ENCODE results near the gene EXD1. TPM values are rescaled to one million over a fixed set of nuclear protein-coding genes. Genes with fewer than 3 reads are reported as not detected.

EXD1 gene
- polyA plus RNA-seq, 1 donor (not counting 4 experiments of a cell fraction or from before 2014, with no cell fraction given), result 0.16 TPM

- Histone ChIP-seq H3K27me3 (ENCODE audit: control insufficient read depth, extremely low read depth, insufficient read depth, low read length) (no peaks in the 10 kb centered on the region), H3K9me3 (ENCODE audit: control insufficient read depth, low read depth, low read length) (no peaks in the 10 kb centered on the region), H3K9me1 (ENCODE audit: control insufficient read depth, extremely low read depth, insufficient read depth, low read length) (no peaks in the 10 kb centered on the region), H3K9ac (ENCODE audit: control insufficient read depth, extremely low read depth, insufficient read depth, low read length) (no peak overlapping the region), H3K27ac (ENCODE audit: control insufficient read depth, insufficient read depth, low read length) (no peak overlapping the region), H3K36me3 (ENCODE audit: control insufficient read depth in 2 of 2, extremely low read depth in 1 of 2, insufficient read depth in 2 of 2, low read length in 2 of 2) (no peaks in the 10 kb centered on the region), H2AFZ (ENCODE audit: control insufficient read depth, low read length) (no peak overlapping the region), H3K4me1 (ENCODE audit: control insufficient read depth, extremely low read depth, insufficient read depth, low read length) (no peaks in the 10 kb centered on the region), H3K79me2 (ENCODE audit: control insufficient read depth, insufficient read depth, low read length) (no peaks in the 10 kb centered on the region), H4K20me1 (ENCODE audit: control insufficient read depth, extremely low read depth, insufficient read depth, low read length) (no peaks in the 10 kb centered on the region), H3K4me3 (ENCODE audit: control insufficient read depth in 2 of 3, extremely low read depth in 1 of 3, insufficient read depth in 2 of 3, low read depth in 1 of 3, low read length in 3 of 3) (no peak overlapping the region), H3K4me2 (ENCODE audit: control insufficient read depth, extremely low read depth, insufficient read depth, low read depth, low read length) (no peak overlapping the region)
- TF ChIP-seq, protein P1, sequence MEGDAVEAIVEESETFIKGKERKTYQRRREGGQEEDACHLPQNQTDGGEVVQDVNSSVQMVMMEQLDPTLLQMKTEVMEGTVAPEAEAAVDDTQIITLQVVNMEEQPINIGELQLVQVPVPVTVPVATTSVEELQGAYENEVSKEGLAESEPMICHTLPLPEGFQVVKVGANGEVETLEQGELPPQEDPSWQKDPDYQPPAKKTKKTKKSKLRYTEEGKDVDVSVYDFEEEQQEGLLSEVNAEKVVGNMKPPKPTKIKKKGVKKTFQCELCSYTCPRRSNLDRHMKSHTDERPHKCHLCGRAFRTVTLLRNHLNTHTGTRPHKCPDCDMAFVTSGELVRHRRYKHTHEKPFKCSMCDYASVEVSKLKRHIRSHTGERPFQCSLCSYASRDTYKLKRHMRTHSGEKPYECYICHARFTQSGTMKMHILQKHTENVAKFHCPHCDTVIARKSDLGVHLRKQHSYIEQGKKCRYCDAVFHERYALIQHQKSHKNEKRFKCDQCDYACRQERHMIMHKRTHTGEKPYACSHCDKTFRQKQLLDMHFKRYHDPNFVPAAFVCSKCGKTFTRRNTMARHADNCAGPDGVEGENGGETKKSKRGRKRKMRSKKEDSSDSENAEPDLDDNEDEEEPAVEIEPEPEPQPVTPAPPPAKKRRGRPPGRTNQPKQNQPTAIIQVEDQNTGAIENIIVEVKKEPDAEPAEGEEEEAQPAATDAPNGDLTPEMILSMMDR (optimal IDR thresholded peaks at IDR 0.05 in 1 of 3, IDR thresholded peaks at IDR 0.05 in 1 of 3, conservative IDR thresholded peaks at IDR 0.05 in 1 of 3; ENCODE audit: extremely low read depth in 1 of 3, insufficient read depth in 2 of 3, low read length in 3 of 3), result no peak
- DNase-seq (ENCODE audit: low read depth, low spot score), result no peak
- dilution Hi-C loops (cut with MboI; ENCODE audit: extremely low pct_ligation_motif_present, low sequenced_read_pairs), result no loop called here
- FAIRE-seq, result no peak
Observed at GRCh38 chr15:41180206-41180789, 50.3 kb downstream of the EXD1 start.

- Histone ChIP-seq H3K79me2 (ENCODE audit: control insufficient read depth, insufficient read depth, low read length) (no peaks in the 10 kb centered on the region), H3K36me3 (ENCODE audit: control insufficient read depth in 2 of 2, extremely low read depth in 1 of 2, insufficient read depth in 2 of 2, low read length in 2 of 2) (no peaks in the 10 kb centered on the region), H3K9me3 (ENCODE audit: control insufficient read depth, low read depth, low read length) (no peaks in the 10 kb centered on the region), H3K4me2 (ENCODE audit: control insufficient read depth, extremely low read depth, insufficient read depth, low read depth, low read length) (no peak overlapping the region), H3K4me1 (ENCODE audit: control insufficient read depth, extremely low read depth, insufficient read depth, low read length) (no peaks in the 10 kb centered on the region), H3K9me1 (ENCODE audit: control insufficient read depth, extremely low read depth, insufficient read depth, low read length) (no peaks in the 10 kb centered on the region), H2AFZ (ENCODE audit: control insufficient read depth, low read length) (no peak overlapping the region), H4K20me1 (ENCODE audit: control insufficient read depth, extremely low read depth, insufficient read depth, low read length) (no peaks in the 10 kb centered on the region), H3K27me3 (ENCODE audit: control insufficient read depth, extremely low read depth, insufficient read depth, low read length) (no peaks in the 10 kb centered on the region), H3K9ac (ENCODE audit: control insufficient read depth, extremely low read depth, insufficient read depth, low read length) (no peak overlapping the region), H3K4me3 (ENCODE audit: control insufficient read depth in 2 of 3, extremely low read depth in 1 of 3, insufficient read depth in 2 of 3, low read depth in 1 of 3, low read length in 3 of 3) (no peak overlapping the region), H3K27ac (ENCODE audit: control insufficient read depth, insufficient read depth, low read length) (no peak overlapping the region)
- TF ChIP-seq, protein P1 (optimal IDR thresholded peaks at IDR 0.05 in 1 of 3, IDR thresholded peaks at IDR 0.05 in 1 of 3, conservative IDR thresholded peaks at IDR 0.05 in 1 of 3; ENCODE audit: extremely low read depth in 1 of 3, insufficient read depth in 2 of 3, low read length in 3 of 3), result no peak
- TF ChIP-seq EZH2 (IDR thresholded peaks at IDR 0.05; ENCODE audit: low read length), result no peak
- dilution Hi-C loops (cut with MboI; ENCODE audit: extremely low pct_ligation_motif_present, low sequenced_read_pairs), result no loop called here
- FAIRE-seq (no peak), DNase-seq (ENCODE audit: low read depth, low spot score) (no peak)
Observed at GRCh38 chr15:41169781-41170180, 60.8 kb downstream of the EXD1 start.

Data from keratinocyte (primary cell).